Suprapubic skin (tissue), 4 donors: ENCODE measurements around the gene PKP1.

Source experiments
- CTCF ChIP-seq, 2 donors: fragments of 200-600 bp in 1 of 2; fragments of 450-650 bp in 1 of 2; sonication (generic) in 1 of 2; IDR thresholded peaks; one replicate each; pipeline ENCODE4 v1.5.1; 2016 to 2019; ENCODE audit warnings: antibody characterized with exemption in 2 of 2, mild to moderate bottlenecking in 1 of 2, moderate library complexity in 1 of 2
- EP300 ChIP-seq: sonication (generic); formaldehyde crosslinking; IDR thresholded peaks from one replicate; pipeline ENCODE4 v1.6.1; 2017; ENCODE audit warnings: antibody characterized with exemption
- POLR2A ChIP-seq, 2 donors: fragments of 450-650 bp; IDR thresholded peaks; one replicate each; pipeline ENCODE4 v1.6.1; 2017; ENCODE audit warnings: antibody characterized with exemption in 2 of 2, mild to moderate bottlenecking in 2 of 2, moderate library complexity in 2 of 2
- POLR2AphosphoS5 ChIP-seq, 3 donors: sonication (generic); formaldehyde crosslinking; IDR thresholded peaks; one replicate each; pipeline ENCODE4 v1.6.1; 2017; ENCODE audit warnings: antibody characterized with exemption in 3 of 3

GRCh38 chr1:201329801-201330200, 46.5 kb downstream of the PKP1 start:
- TF ChIP-seq EP300 (no peak), POLR2A (IDR thresholded peaks at IDR 0.05) (no peak), CTCF (IDR thresholded peaks at IDR 0.05) (no peak), POLR2AphosphoS5 (IDR thresholded peaks at IDR 0.05) (no peak)
